LNCAP (cell line): ENCODE results near the gene PTMS.

ENCODE experiments used
- TF ChIP-seq, protein P1 (sequence below): fragments of 450-650 bp; IDR thresholded peaks from 2 replicates; pipeline ENCODE4 v1.5.1; 2017; ENCODE audit warnings: mild to moderate bottlenecking

Gene PTMS

DNA sequence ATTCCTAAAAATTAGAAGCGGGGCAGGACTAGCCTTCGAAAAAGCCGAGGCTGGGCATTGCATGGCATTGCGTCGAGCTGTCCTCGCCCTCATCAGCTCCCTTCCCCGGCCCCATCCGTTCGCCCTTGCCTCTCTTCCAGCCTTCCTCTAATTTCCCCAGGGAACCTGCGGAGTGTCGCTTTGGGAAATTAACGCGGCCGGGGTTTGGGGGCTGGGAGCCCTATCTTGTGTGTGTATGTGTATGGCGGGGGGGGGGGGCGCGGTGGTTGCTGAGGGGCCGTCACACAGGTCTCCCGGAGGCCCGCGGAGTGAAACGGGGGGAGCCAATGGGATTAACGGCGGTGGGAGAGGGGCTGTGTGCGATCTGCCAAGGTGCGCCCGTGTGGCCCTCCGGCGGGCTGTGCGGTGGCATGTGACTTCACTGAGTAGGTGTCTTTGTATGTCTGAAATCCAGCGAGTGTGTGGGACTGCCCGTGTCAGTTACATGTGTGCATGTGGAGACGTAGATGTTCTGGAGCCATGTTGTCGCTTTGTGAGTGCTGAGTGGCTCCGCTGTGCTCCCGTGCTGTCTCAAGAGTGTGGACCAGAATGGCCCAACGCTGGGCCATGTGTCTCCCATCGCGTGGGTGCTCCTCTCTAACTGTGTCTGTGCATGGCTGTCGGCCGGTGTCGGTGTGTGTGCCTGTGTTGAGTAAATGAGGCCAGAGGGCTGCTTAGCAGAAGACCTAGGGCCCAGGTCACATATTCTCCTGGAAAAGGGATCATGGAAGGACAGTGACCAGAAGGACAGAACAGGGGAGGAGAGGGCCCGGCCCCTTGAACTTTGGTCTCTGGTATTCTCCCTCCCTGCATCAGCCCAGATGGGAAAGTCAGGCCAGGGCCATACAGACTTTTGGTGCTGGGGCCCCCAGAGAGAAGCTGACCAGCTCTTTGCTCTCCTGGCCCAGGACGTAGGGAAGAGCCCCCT, 1.5 kb downstream of the PTMS start:
- TF ChIP-seq, protein P1, sequence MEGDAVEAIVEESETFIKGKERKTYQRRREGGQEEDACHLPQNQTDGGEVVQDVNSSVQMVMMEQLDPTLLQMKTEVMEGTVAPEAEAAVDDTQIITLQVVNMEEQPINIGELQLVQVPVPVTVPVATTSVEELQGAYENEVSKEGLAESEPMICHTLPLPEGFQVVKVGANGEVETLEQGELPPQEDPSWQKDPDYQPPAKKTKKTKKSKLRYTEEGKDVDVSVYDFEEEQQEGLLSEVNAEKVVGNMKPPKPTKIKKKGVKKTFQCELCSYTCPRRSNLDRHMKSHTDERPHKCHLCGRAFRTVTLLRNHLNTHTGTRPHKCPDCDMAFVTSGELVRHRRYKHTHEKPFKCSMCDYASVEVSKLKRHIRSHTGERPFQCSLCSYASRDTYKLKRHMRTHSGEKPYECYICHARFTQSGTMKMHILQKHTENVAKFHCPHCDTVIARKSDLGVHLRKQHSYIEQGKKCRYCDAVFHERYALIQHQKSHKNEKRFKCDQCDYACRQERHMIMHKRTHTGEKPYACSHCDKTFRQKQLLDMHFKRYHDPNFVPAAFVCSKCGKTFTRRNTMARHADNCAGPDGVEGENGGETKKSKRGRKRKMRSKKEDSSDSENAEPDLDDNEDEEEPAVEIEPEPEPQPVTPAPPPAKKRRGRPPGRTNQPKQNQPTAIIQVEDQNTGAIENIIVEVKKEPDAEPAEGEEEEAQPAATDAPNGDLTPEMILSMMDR = no peak

DNA sequence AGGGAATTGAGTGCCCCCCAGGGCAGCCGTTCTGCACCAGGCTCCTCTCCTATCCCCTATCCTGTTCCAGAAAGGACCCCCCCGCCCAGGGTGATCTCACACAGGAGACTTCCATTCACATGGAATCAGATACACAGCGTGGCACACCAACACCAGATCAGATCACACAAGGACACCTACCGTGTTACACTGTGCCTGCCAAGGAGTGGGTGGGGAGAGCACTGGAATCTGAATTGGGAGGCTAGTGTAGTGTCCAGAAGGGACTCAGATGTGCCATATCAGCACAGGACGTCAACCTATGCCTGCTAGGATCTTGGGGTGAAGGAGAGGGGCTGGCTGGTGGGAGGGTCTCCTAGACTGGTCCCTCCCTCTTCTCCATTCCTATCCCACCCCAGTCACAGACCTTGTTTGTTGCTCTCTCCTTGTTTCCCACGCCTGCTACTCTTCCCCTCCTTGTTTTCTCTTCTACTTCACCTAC, 2.3 kb downstream of the PTMS start:
- TF ChIP-seq, protein P1 = no peak

DNA sequence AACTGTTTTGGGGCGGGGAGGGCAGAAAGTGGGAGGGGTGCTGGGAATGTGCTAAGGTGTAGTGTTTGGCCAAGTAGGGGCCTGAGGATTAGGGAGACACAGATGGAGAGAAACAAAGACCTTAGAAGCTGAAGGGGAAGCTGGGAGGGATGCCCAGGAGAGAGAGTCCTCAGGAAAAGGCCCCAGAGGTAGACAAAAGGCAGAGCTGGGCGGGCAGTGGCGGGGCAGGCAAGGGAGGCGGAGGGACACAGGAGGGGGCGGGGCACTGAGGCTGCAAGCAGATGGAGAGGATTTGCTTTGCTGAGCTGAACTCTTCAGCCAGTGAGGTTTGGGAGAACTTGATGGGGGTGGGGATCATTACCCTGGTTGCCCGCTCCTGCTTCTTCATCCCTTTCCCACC, 2.8 kb downstream of the PTMS start:
- TF ChIP-seq, protein P1 = no peak

DNA sequence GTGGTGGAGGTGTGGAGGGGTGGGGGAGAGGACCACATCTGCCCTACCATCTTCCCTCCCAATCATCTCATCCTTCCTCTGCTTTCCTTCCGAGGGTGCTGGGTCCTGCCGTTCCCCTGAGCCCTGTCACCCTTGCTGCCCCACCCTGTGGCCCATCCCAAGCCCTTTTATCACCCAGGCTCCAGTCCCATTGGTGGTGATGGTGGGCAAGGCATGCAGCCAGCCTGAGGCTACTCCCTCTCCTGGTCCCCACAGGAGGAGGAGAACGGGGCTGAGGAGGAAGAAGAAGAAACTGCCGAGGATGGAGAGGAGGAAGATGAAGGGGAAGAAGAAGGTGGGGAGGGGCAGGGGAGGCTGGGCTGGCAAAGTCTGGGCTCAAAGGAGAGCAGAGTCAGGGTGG, 3.5 kb downstream of the PTMS start:
- TF ChIP-seq, protein P1 = no peak

DNA sequence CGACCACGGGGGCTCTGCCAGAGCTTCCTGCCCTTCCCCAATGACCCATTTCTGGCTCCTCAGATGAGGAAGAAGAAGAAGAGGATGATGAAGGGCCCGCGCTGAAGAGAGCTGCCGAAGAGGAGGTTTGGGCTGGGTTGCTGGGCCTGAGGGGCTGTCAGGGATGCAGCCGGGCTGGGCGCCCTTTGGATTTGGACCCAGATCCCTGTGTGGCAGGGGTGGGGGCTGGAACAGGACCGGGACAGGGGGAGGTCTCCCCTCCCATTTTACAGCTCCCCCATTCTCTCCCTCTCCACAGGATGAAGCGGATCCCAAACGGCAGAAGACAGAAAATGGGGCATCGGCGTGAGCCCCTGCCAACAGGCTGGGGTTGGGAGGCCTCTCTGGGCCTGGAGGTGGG, 3.9 kb downstream of the PTMS start:
- TF ChIP-seq, protein P1 = no peak

DNA sequence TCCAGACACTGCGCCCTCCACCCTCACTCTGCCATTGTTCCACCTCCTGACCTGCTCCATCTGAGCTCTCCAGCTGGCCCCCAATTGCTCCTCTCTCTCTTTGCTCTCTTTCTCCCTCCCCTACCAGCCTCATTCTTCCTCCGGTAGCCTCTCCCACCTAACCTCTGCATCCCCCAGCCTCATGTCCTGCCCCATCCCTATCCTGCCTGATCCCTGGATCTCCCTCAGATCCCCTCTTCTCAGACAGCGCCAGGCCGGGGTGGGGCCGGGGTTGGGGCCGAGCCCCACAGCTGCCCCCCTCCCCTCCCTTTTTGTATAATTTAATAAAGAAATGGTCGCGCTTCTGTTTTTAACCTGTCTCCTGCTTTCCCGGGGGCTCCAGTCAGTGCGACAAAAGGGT, 4.4 kb downstream of the PTMS start:
- TF ChIP-seq, protein P1 = no peak

DNA sequence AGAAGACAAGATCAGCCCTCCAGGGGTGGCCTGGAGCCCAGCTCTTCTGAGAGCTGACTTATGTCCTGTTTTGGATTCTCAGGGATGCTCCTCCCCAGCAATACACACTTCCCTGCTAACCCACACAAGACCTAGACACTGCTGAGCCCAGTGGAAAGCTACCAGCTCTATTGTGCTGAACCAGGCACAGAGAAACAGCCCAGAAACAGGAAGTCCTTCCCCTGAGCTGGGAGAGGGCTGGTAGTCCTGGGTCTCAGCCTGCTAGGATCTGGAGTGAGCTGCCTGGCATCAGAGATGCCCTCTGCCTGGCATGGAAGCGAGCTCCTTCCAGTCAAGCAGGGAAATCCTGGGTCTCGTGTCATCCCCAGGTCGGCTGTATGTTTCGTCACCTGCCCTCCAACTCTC, 4.9 kb downstream of the PTMS start:
- TF ChIP-seq, protein P1 = no peak
